GM12875 (cell line): ENCODE results near the gene CACNA1C.

ENCODE experiments used
- H3K4me3 ChIP-seq: one replicate; pipeline ENCODE4 v1.5.1; 2011; ENCODE audit warnings: low read depth, low read length, control low read depth
- CTCF ChIP-seq: IDR thresholded peaks from 2 replicates; pipeline ENCODE4 v1.5.1; 2011; ENCODE audit warnings: low read depth, mild to moderate bottlenecking, control low read depth, inconsistent platforms, low read length, moderate library complexity, borderline replicate concordance; ENCODE audit not compliant: insufficient read depth

Gene CACNA1C

GRCh38 chr12:2596441-2596840, 543.7 kb downstream of the CACNA1C start:
- no peak for TF ChIP-seq CTCF
- no peak overlapping the region for H3K4me3 ChIP-seq

GRCh38 chr12:2605301-2605700, 552.5 kb downstream of the CACNA1C start:
- no peak overlapping the region for H3K4me3 ChIP-seq
- TF ChIP-seq CTCF = no peak

- no peak overlapping the region for H3K4me3 ChIP-seq
- TF ChIP-seq CTCF = no peak
Observed at GRCh38 chr12:2606186-2606910, 553.6 kb downstream of the CACNA1C start.

- no peak for TF ChIP-seq CTCF
- H3K4me3 ChIP-seq = no peak overlapping the region
Observed at GRCh38 chr12:2607881-2608607, 555.3 kb downstream of the CACNA1C start.

- no peak for TF ChIP-seq CTCF
- H3K4me3 ChIP-seq = no peak overlapping the region
Observed at GRCh38 chr12:2608608-2608945, 555.8 kb downstream of the CACNA1C start.

- TF ChIP-seq CTCF = no peak
- H3K4me3 ChIP-seq = no peak overlapping the region
Observed at GRCh38 chr12:2609020-2609419, 556.2 kb downstream of the CACNA1C start.

GRCh38 chr12:2610358-2610757, 557.6 kb downstream of the CACNA1C start:
- no peak overlapping the region for H3K4me3 ChIP-seq
- TF ChIP-seq CTCF = no peak
